HG03045 (cell line): ENCODE results near the gene ATG4D.

ENCODE experiments used
- ATAC-seq: cut with Tn5 transposase; IDR thresholded peaks from one replicate; pipeline ENCODE4 v1.9.1; 2021; ENCODE audit warnings: mild to moderate bottlenecking, moderate library complexity; ENCODE audit not compliant: unreplicated experiment

Gene ATG4D

GRCh38 chr19:10543420-10544241, at the start of gene ATG4D:
Gene ATG4D, plus strand, starts transcription at chr19:10543904. Its CDS starts 187 bp downstream, at chr19:10544091.
- ATAC-seq, result peak; percentile 76

GRCh38 chr19:10497371-10497770, 46.3 kb upstream of the ATG4D start:
- no peak for ATAC-seq

GRCh38 chr19:10499550-10500246, 44.0 kb upstream of the ATG4D start:
- no peak for ATAC-seq

GRCh38 chr19:10500247-10500592, 43.5 kb upstream of the ATG4D start:
- ATAC-seq, result no peak

- ATAC-seq, result peak; percentile 42
These were observed 41.7 kb upstream of the ATG4D start for GRCh38 chr19:10501971-10502523.

- ATAC-seq, result peak; percentile 85
These were observed 41.1 kb upstream of the ATG4D start for GRCh38 chr19:10502524-10503001.

- peak; percentile 19 for ATAC-seq
These were observed 40.5 kb upstream of the ATG4D start, which contains the start of gene KEAP1 for GRCh38 chr19:10503002-10503789. Gene KEAP1, minus strand, starts transcription at chr19:10503356. Its CDS starts 3,323 bp downstream, at chr19:10500033.

- ATAC-seq, result no peak
These were observed 38.0 kb upstream of the ATG4D start for GRCh38 chr19:10505583-10506229.

- ATAC-seq, result no peak
These were observed 35.7 kb upstream of the ATG4D start for GRCh38 chr19:10508036-10508435.

- no peak for ATAC-seq
These were observed 35.0 kb upstream of the ATG4D start for GRCh38 chr19:10508707-10509106.

GRCh38 chr19:10510301-10510802, 33.4 kb upstream of the ATG4D start:
- no peak for ATAC-seq

GRCh38 chr19:10513223-10513622, 30.5 kb upstream of the ATG4D start:
- no peak for ATAC-seq

GRCh38 chr19:10514211-10515145, 29.2 kb upstream of the ATG4D start:
- ATAC-seq, result no peak

- no peak for ATAC-seq
These were observed 27.7 kb upstream of the ATG4D start for GRCh38 chr19:10516064-10516385.

- no peak for ATAC-seq
These were observed 26.9 kb upstream of the ATG4D start for GRCh38 chr19:10516671-10517286.

GRCh38 chr19:10517361-10517759, 26.3 kb upstream of the ATG4D start, which contains the start of gene S1PR5:
Gene S1PR5, minus strand, starts transcription at chr19:10517447. Its CDS starts 2,436 bp downstream, at chr19:10515011.
- no peak for ATAC-seq

- ATAC-seq, result no peak
These were observed 25.8 kb upstream of the ATG4D start for GRCh38 chr19:10517760-10518443.
